Gastrocnemius medialis (tissue), 4 donors: ENCODE data around the gene NR1I2. TPM values are rescaled to one million over a fixed set of nuclear protein-coding genes. Genes with fewer than 3 reads are reported as not detected.

ENCODE experiments used
- ATAC-seq, 2 donors: fragments of 150-250 bp; one replicate each; pipeline ENCODE4 v1.9.1; 2016
- DNase-seq, 2 donors: peaks; one replicate each; pipeline ENCODE4 v3.0.0-alpha.2; 2019
- H3K27ac ChIP-seq, 4 donors: fragments of 200-600 bp; sonication (generic); 1 replicate in 1 of 4; 2 replicates in 3 of 4; pipeline ENCODE4 v1.5.1; 2016 to 2018; ENCODE audit warnings: mild to moderate bottlenecking in 2 of 4, moderate library complexity in 1 of 4
- H3K27me3 ChIP-seq, 3 donors: fragments of 200-600 bp; sonication (generic) in 2 of 3; 1 replicate in 1 of 3; 2 replicates in 2 of 3; pipeline versions ENCODE4 v1.5.1 to v1.6.0; 2016 to 2019; ENCODE audit warnings: mild to moderate bottlenecking in 1 of 3, moderate library complexity in 1 of 3
- H3K36me3 ChIP-seq, 2 donors: fragments of 200-600 bp; sonication (generic) in 1 of 2; one replicate each; pipeline ENCODE4 v1.5.1; 2017 to 2018
- H3K4me1 ChIP-seq, 2 donors: fragments of 200-600 bp; sonication (generic) in 1 of 2; one replicate each; pipeline ENCODE4 v1.5.1; 2016 to 2017; ENCODE audit warnings: mild to moderate bottlenecking in 2 of 2
- H3K4me3 ChIP-seq, 4 donors: fragments of 200-600 bp; sonication (generic) in 3 of 4; 1 replicate in 1 of 4; 2 replicates in 3 of 4; pipeline ENCODE4 v1.5.1; 2016 to 2019; ENCODE audit warnings: mild to moderate bottlenecking in 2 of 4
- H3K9me3 ChIP-seq, 3 donors: fragments of 200-600 bp; sonication (generic) in 2 of 3; 1 replicate in 1 of 3; 2 replicates in 2 of 3; pipeline ENCODE4 v1.5.1; 2016 to 2019
- CTCF ChIP-seq, 5 experiments: fragments of 450-650 bp in 3 of 5; fragments of 200-600 bp in 2 of 5; sonication (generic) in 2 of 5; IDR thresholded peaks in 4 of 5; conservative IDR thresholded peaks in 1 of 5; 1 replicate in 4 of 5; 2 replicates in 1 of 5; pipeline ENCODE4 v1.5.1; 2016 to 2019; ENCODE audit warnings: antibody characterized with exemption in 5 of 5, mild to moderate bottlenecking in 3 of 5, moderate library complexity in 3 of 5
- POLR2A ChIP-seq, 2 donors: fragments of 450-650 bp; IDR thresholded peaks; one replicate each; pipeline ENCODE4 v1.6.1; 2017; ENCODE audit warnings: antibody characterized with exemption in 2 of 2, mild to moderate bottlenecking in 2 of 2, moderate library complexity in 2 of 2
- in situ Hi-C, 4 donors: fragments of 200-750 bp; cut with MboI; loops; one replicate each; pipeline versions ENCODE4 v1.15.0 to v1.8.0; 2017; ENCODE audit warnings: low sequenced_read_pairs in 4 of 4
- intact Hi-C: fragments of 100-400 bp; cut with DNase I; formaldehyde crosslinking; loops from one replicate; pipeline ENCODE4 v1.15.1; 2023; ENCODE audit warnings: low total_unique reads
- total RNA-seq, 4 donors: library from RNA; depleted of rRNA; stranded (reverse); fragments of >200 nt; gene quantifications; one replicate each; pipeline versions ENCODE4 v1.1.0 to v1.2.3, GENCODE V29; 2016

Gene NR1I2
- total RNA-seq, 4 donors from 2014 or later, result 0.17 to 0.18 TPM; not detected in 2

GRCh38 chr3:119751423-119751822 is 30.5 kb upstream of the NR1I2 start:
- Histone ChIP-seq H3K27ac (no peak overlapping the region), H3K36me3 (no peaks in the 10 kb centered on the region), H3K4me3 (no peak overlapping the region), H3K27me3 (no peaks in the 10 kb centered on the region), H3K9me3 (no peaks in the 10 kb centered on the region), H3K4me1 (no peaks in the 10 kb centered on the region)
- TF ChIP-seq CTCF (IDR thresholded peaks at IDR 0.05 in 4 of 5, conservative IDR thresholded peaks at IDR 0.05 in 1 of 5), result no peak
- no peak for TF ChIP-seq POLR2A (IDR thresholded peaks at IDR 0.05)
- DNase-seq (no peak), ATAC-seq (no peak)
- in situ Hi-C loops, result no loop called here
- intact Hi-C loops, result no loop called here

GRCh38 chr3:119759962-119760361 is 21.9 kb upstream of the NR1I2 start:
- in situ Hi-C loops, result no loop called here
- TF ChIP-seq POLR2A (IDR thresholded peaks at IDR 0.05) (no peak), CTCF (IDR thresholded peaks at IDR 0.05 in 4 of 5, conservative IDR thresholded peaks at IDR 0.05 in 1 of 5) (no peak)
- ATAC-seq, result no peak

GRCh38 chr3:119762876-119763275 is 19.0 kb upstream of the NR1I2 start:
- in situ Hi-C loops (no loop called here), intact Hi-C loops (no loop called here)
- Histone ChIP-seq H3K27ac (no peak overlapping the region), H3K36me3 (no peaks in the 10 kb centered on the region), H3K4me1 (no peaks in the 10 kb centered on the region), H3K9me3 (peaks cover 0 to 3% (median 0%) of the 10 kb centered on the region in 3 donors), H3K27me3 (no peaks in the 10 kb centered on the region), H3K4me3 (no peak overlapping the region)
- TF ChIP-seq POLR2A (IDR thresholded peaks at IDR 0.05) (no peak), CTCF (IDR thresholded peaks at IDR 0.05 in 4 of 5, conservative IDR thresholded peaks at IDR 0.05 in 1 of 5) (no peak)
- DNase-seq (no peak), ATAC-seq (no peak)

More at GRCh38 chr3:119759962-119760361, 21.9 kb upstream of the NR1I2 start:
- Histone ChIP-seq H3K36me3 (no peaks in the 10 kb centered on the region), H3K27ac (no peak overlapping the region), H3K4me3 (no peak overlapping the region), H3K27me3 (no peaks in the 10 kb centered on the region), H3K9me3 (peaks cover 0 to 3% (median 0%) of the 10 kb centered on the region in 3 donors), H3K4me1 (no peaks in the 10 kb centered on the region)
- DNase-seq, result no peak
- intact Hi-C loops, result no loop called here

- in situ Hi-C loops, result no loop called here
- ATAC-seq, result no peak
- H3K27ac ChIP-seq, result no peak overlapping the region
- no peak overlapping the region for H3K4me3 ChIP-seq
- DNase-seq, result no peak
- no peaks in the 10 kb centered on the region for H3K27me3 ChIP-seq
- H3K4me1 ChIP-seq, result no peaks in the 10 kb centered on the region
- H3K36me3 ChIP-seq, result no peaks in the 10 kb centered on the region
- intact Hi-C loops, result no loop called here
- TF ChIP-seq CTCF (IDR thresholded peaks at IDR 0.05 in 4 of 5, conservative IDR thresholded peaks at IDR 0.05 in 1 of 5) (no peak), POLR2A (IDR thresholded peaks at IDR 0.05) (no peak)
- H3K9me3 ChIP-seq, result peaks cover 0 to 3% (median 0%) of the 10 kb centered on the region in 3 donors
These were observed 18.4 kb upstream of the NR1I2 start for GRCh38 chr3:119763466-119763865.

- H3K36me3 ChIP-seq, result no peaks in the 10 kb centered on the region
- H3K4me1 ChIP-seq, result no peaks in the 10 kb centered on the region
- no peak overlapping the region for H3K4me3 ChIP-seq
- intact Hi-C loops (no loop called here), in situ Hi-C loops (no loop called here)
- peaks cover 0 to under 1% (median 0%) of the 10 kb centered on the region in 3 donors for H3K9me3 ChIP-seq
- DNase-seq, result no peak
- H3K27ac ChIP-seq, result no peak overlapping the region
- ATAC-seq, result no peak
- no peaks in the 10 kb centered on the region for H3K27me3 ChIP-seq
- TF ChIP-seq POLR2A (IDR thresholded peaks at IDR 0.05) (no peak), CTCF (IDR thresholded peaks at IDR 0.05 in 4 of 5, conservative IDR thresholded peaks at IDR 0.05 in 1 of 5) (no peak)
These were observed 16.7 kb upstream of the NR1I2 start for GRCh38 chr3:119765239-119765638.
